ENCODE data around the gene TRANK1.
"Not testable (repeated sequence)": the region's sequence is repeated elsewhere in the genome, so short reads cannot be mapped to it uniquely, and the experiment has no call there.

The TRANK1 gene

DNA sequence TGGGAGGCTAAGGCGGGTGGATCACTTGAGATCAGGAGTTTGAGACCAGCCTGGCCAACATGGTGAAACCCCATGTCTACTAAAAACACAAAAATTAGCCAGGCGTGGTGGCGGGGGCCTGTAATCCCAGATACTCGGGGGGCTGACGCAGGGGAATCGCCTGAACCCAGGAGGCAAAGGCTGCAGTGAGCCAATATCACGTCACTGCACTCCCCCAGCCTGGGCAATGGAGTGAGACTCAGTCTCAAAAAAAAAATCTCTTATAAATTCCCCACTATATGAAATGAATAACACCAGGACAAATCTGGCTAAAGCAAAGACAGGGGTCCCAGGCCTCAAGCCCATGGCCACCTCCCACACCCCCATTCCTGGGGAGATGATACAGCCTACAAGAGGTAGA lies 53.8 kb downstream of the TRANK1 start:
- H3K79me1 ChIP-seq (ENCODE audit: low read length) = peaks cover 13% of the 10 kb centered on the region
- not testable (repeated sequence) for H3K18ac ChIP-seq (ENCODE audit: low read length); H2AFZ ChIP-seq (ENCODE audit: insufficient read depth, low read length, poor library complexity); H2AK5ac ChIP-seq (ENCODE audit: low read length); H4K12ac ChIP-seq (ENCODE audit: low read depth, low read length); H2BK12ac ChIP-seq (ENCODE audit: low read length); H3K79me2 ChIP-seq (ENCODE audit: control insufficient read depth, insufficient read depth, low read length, poor library complexity); H2BK5ac ChIP-seq (ENCODE audit: low read depth, low read length, poor library complexity); H4K8ac ChIP-seq (ENCODE audit: low read depth, low read length); H3K4me1 ChIP-seq (ENCODE audit: control insufficient read depth in 1 of 2, insufficient read depth in 2 of 2, low read length in 2 of 2); H2BK120ac ChIP-seq (ENCODE audit: insufficient read depth, low read length, poor library complexity); H3K14ac ChIP-seq (ENCODE audit: low read length); H3K27ac ChIP-seq (ENCODE audit: low read depth, low read length); DNase-seq; H3K4me2 ChIP-seq (ENCODE audit: low read length); H3K9ac ChIP-seq (ENCODE audit: low read length); H3K27me3 ChIP-seq (ENCODE audit: insufficient read depth, low read length); H3K4me3 ChIP-seq (ENCODE audit: low read depth, low read length); H3K23ac ChIP-seq (ENCODE audit: low read length); H3K4ac ChIP-seq (ENCODE audit: low read depth, low read length); H3K36me3 ChIP-seq (ENCODE audit: control insufficient read depth in 1 of 2, insufficient read depth in 2 of 2, low read length in 2 of 2); H3K9me3 ChIP-seq (ENCODE audit: insufficient read depth, low read depth, low read length)
- no CpG with 5 or more reads among the region's 7 CpGs for WGBS (ENCODE audit: extremely low coverage, insufficient coverage, insufficient read length)
- H4K91ac ChIP-seq (ENCODE audit: low read depth, low read length) = peak overlapping the region; percentile 13

DNA sequence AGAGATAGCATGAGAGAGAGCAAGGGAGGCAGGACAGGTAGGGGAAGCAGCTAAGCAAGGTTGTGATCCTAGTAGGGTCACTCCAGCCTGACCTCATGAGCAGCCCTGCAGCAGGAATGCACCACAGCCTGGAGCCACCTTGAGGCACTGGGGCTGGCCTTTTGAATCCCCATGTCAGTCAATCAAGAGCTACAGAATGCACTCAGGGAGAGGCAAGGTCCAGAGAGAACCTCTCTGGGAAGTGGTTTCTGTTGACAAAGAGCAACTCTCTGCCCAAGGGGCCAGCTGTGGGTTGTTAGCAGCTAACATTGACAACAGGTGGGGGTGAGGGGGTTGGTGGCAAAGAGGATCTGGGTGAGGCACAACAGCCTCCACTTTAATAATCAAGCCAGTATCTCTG lies 54.6 kb downstream of the TRANK1 start:
- Histone ChIP-seq H2BK120ac (ENCODE audit: insufficient read depth, low read length, poor library complexity) (peak overlapping the region; percentile 1), H4K8ac (ENCODE audit: low read depth, low read length) (no peak overlapping the region), H3K9ac (ENCODE audit: low read length) (no peak overlapping the region), H3K4me1 (ENCODE audit: control insufficient read depth in 1 of 2, insufficient read depth in 2 of 2, low read length in 2 of 2) (peaks cover 9 to 10% of the 10 kb centered on the region in 2 experiments), H2BK12ac (ENCODE audit: low read length) (no peak overlapping the region), H3K27me3 (ENCODE audit: insufficient read depth, low read length) (no peaks in the 10 kb centered on the region), H3K27ac (ENCODE audit: low read depth, low read length) (no peak overlapping the region), H4K12ac (ENCODE audit: low read depth, low read length) (no peak overlapping the region), H3K14ac (ENCODE audit: low read length) (no peak overlapping the region), H3K36me3 (ENCODE audit: control insufficient read depth in 1 of 2, insufficient read depth in 2 of 2, low read length in 2 of 2) (no peaks in the 10 kb centered on the region), H2BK5ac (ENCODE audit: low read depth, low read length, poor library complexity) (no peak overlapping the region), H2AK5ac (ENCODE audit: low read length) (no peak overlapping the region), H3K23ac (ENCODE audit: low read length) (no peak overlapping the region), H3K4me2 (ENCODE audit: low read length) (no peak overlapping the region), H3K4ac (ENCODE audit: low read depth, low read length) (no peak overlapping the region), H3K9me3 (ENCODE audit: insufficient read depth, low read depth, low read length) (no peaks in the 10 kb centered on the region), H3K4me3 (ENCODE audit: low read depth, low read length) (no peak overlapping the region), H4K91ac (ENCODE audit: low read depth, low read length) (no peak overlapping the region), H3K79me1 (ENCODE audit: low read length) (peaks cover 13% of the 10 kb centered on the region), H3K18ac (ENCODE audit: low read length) (no peak overlapping the region), H2AFZ (ENCODE audit: insufficient read depth, low read length, poor library complexity) (no peak overlapping the region), H3K79me2 (ENCODE audit: control insufficient read depth, insufficient read depth, low read length, poor library complexity) (no peaks in the 10 kb centered on the region)
- no peak for DNase-seq

DNA sequence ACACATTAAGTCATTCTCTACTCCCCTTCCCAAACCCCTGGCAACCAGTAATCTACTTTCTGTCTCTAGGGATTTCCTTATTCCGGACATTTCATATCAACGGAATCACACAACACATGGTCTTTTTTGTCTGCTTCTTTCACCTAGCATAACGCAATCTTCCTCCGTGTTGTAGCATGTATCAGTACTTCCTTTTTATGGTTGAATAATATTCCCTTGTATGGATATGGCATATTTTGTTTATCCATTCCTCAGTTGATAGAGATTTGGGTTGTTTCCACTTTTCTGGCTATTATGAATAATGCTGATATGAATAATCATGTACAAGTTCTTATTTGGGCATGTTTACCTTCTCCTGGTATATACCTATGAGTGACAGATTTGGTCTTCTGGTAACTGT lies 63.1 kb downstream of the TRANK1 start:
- Histone ChIP-seq H2AFZ (ENCODE audit: insufficient read depth, low read length, poor library complexity) (no peak overlapping the region), H3K9ac (ENCODE audit: low read length) (no peak overlapping the region), H3K79me1 (ENCODE audit: low read length) (no peaks in the 10 kb centered on the region), H2AK5ac (ENCODE audit: low read length) (no peak overlapping the region), H3K18ac (ENCODE audit: low read length) (no peak overlapping the region), H3K36me3 (ENCODE audit: control insufficient read depth in 1 of 2, insufficient read depth in 2 of 2, low read length in 2 of 2) (no peaks in the 10 kb centered on the region), H3K4me2 (ENCODE audit: low read length) (no peak overlapping the region), H3K9me3 (ENCODE audit: insufficient read depth, low read depth, low read length) (no peaks in the 10 kb centered on the region), H4K12ac (ENCODE audit: low read depth, low read length) (no peak overlapping the region), H3K23ac (ENCODE audit: low read length) (no peak overlapping the region), H2BK120ac (ENCODE audit: insufficient read depth, low read length, poor library complexity) (no peak overlapping the region), H3K4me3 (ENCODE audit: low read depth, low read length) (no peak overlapping the region), H4K8ac (ENCODE audit: low read depth, low read length) (no peak overlapping the region), H2BK5ac (ENCODE audit: low read depth, low read length, poor library complexity) (no peak overlapping the region), H2BK12ac (ENCODE audit: low read length) (no peak overlapping the region), H3K27me3 (ENCODE audit: insufficient read depth, low read length) (no peaks in the 10 kb centered on the region), H3K4ac (ENCODE audit: low read depth, low read length) (no peak overlapping the region), H3K4me1 (ENCODE audit: control insufficient read depth in 1 of 2, insufficient read depth in 2 of 2, low read length in 2 of 2) (no peaks in the 10 kb centered on the region), H3K14ac (ENCODE audit: low read length) (no peak overlapping the region), H3K79me2 (ENCODE audit: control insufficient read depth, insufficient read depth, low read length, poor library complexity) (no peaks in the 10 kb centered on the region), H4K91ac (ENCODE audit: low read depth, low read length) (no peak overlapping the region), H3K27ac (ENCODE audit: low read depth, low read length) (no peak overlapping the region)
- no peak for DNase-seq
- no CpG with 5 or more reads among the region's 4 CpGs for WGBS (ENCODE audit: extremely low coverage, insufficient coverage, insufficient read length)

DNA sequence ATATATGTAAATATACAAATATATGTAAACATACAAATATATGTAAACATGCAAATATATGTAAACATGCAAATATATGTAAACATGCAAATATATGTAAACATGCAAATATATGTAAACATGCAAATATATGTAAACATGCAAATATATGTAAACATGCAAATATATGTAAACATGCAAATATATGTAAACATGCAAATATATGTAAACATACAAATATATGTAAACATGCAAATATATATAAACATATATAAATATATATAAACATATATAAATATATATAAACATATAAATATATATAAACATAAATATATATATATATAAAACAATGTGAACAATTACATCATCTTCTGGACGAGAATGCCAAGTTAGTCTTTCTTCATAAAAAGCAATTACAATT lies 65.0 kb downstream of the TRANK1 start:
- H3K4me2 ChIP-seq (ENCODE audit: low read length); H2BK5ac ChIP-seq (ENCODE audit: low read depth, low read length, poor library complexity); H3K4ac ChIP-seq (ENCODE audit: low read depth, low read length); H3K36me3 ChIP-seq (ENCODE audit: control insufficient read depth in 1 of 2, insufficient read depth in 2 of 2, low read length in 2 of 2); H2BK12ac ChIP-seq (ENCODE audit: low read length); H3K4me1 ChIP-seq (ENCODE audit: control insufficient read depth in 1 of 2, insufficient read depth in 2 of 2, low read length in 2 of 2); H2AFZ ChIP-seq (ENCODE audit: insufficient read depth, low read length, poor library complexity); H3K14ac ChIP-seq (ENCODE audit: low read length); H2AK5ac ChIP-seq (ENCODE audit: low read length); H2BK120ac ChIP-seq (ENCODE audit: insufficient read depth, low read length, poor library complexity); H3K23ac ChIP-seq (ENCODE audit: low read length); DNase-seq; H4K8ac ChIP-seq (ENCODE audit: low read depth, low read length); H3K9ac ChIP-seq (ENCODE audit: low read length); H3K27me3 ChIP-seq (ENCODE audit: insufficient read depth, low read length); H3K27ac ChIP-seq (ENCODE audit: low read depth, low read length); H3K79me2 ChIP-seq (ENCODE audit: control insufficient read depth, insufficient read depth, low read length, poor library complexity); H3K9me3 ChIP-seq (ENCODE audit: insufficient read depth, low read depth, low read length); H3K18ac ChIP-seq (ENCODE audit: low read length); H4K91ac ChIP-seq (ENCODE audit: low read depth, low read length); H4K12ac ChIP-seq (ENCODE audit: low read depth, low read length); H3K79me1 ChIP-seq (ENCODE audit: low read length); H3K4me3 ChIP-seq (ENCODE audit: low read depth, low read length): not testable (repeated sequence)
- WGBS (ENCODE audit: extremely low coverage, insufficient coverage, insufficient read length) = no CpG with 5 or more reads among the region's 1 CpG
